Cardiac fibroblast (primary cell): Measurements from ENCODE around the gene GPR52.
A peak's percentile ranks its signal among the peaks of the same experiment; 100 is the strongest.

Experiments
- DNase-seq, 2 donors: peaks; one replicate each; pipeline versions ENCODE4 v3.0.0 to v3.0.0-alpha.2; 2010; ENCODE audit warnings: low read depth in 2 of 2
- H3K4me3 ChIP-seq, 2 donors: replicated peaks in 1 of 2; 1 replicate in 1 of 2; 2 replicates in 1 of 2; pipeline ENCODE4 v1.5.1; 2011; ENCODE audit warnings: low read depth in 2 of 2, low read length in 2 of 2, mild to moderate bottlenecking in 2 of 2, moderate library complexity in 1 of 2
- CTCF ChIP-seq: IDR thresholded peaks from one replicate; pipeline ENCODE4 v1.5.1; 2011; ENCODE audit warnings: low read depth, mild to moderate bottlenecking, low read length, inconsistent platforms

GPR52 gene

GRCh38 chr1:174447866-174448530 lies at the start of gene GPR52:
TSS of gene GPR52 (plus strand) at chr1:174447964. CDS start at chr1:174448112, 148 bp downstream.
- no peak for DNase-seq
- H3K4me3 ChIP-seq, result no peak within 1 kb of the TSS
- TF ChIP-seq CTCF, result no peak

DNA sequence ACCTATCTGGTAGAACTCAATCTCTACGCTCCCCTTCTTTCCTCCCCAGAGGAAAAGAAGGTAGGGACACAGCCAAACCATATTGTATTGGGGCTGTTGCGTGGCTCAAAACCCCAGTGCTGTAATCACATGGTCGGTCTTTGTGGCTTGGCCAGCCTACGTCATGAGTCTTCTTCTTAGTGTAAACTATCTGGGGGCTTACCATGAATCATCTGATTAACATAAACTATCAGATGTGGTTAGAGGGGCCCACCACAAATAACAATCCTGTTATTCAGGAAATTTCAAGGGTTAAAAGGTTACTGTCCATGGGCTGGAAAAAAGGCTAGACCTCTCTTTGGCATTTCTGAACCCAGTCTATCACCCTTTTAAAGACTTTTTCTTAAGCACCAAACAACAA lies 49.5 kb upstream of the GPR52 start:
- TF ChIP-seq CTCF, result no peak
- no peak overlapping the region for H3K4me3 ChIP-seq
- DNase-seq, result peak in 1 of 2 donors; percentile 20

DNA sequence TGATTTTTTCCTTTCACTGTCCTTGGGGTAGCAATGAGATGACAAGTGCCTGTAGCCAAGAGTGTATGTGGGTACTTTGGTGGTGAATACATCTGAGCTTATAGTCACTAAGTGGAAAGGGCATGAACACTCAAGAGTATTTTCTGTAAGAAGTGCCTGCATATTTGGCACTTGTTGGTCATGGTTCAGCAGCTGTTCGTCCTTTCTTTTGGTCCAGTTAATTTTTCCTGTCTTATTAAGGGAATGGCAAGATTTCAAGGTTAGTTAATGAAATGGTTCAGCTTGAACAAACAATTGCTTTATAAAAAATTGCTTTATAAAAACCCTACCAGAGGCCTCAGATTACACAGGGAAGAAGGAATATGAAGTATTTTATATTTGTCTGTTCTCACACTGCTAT lies 48.6 kb upstream of the GPR52 start:
- no peak for DNase-seq
- no peak for TF ChIP-seq CTCF
- H3K4me3 ChIP-seq, result no peak overlapping the region

GRCh38 chr1:174401075-174401474 lies 46.7 kb upstream of the GPR52 start:
- TF ChIP-seq CTCF, result no peak
- H3K4me3 ChIP-seq, result no peak overlapping the region
- DNase-seq, result no peak

DNA sequence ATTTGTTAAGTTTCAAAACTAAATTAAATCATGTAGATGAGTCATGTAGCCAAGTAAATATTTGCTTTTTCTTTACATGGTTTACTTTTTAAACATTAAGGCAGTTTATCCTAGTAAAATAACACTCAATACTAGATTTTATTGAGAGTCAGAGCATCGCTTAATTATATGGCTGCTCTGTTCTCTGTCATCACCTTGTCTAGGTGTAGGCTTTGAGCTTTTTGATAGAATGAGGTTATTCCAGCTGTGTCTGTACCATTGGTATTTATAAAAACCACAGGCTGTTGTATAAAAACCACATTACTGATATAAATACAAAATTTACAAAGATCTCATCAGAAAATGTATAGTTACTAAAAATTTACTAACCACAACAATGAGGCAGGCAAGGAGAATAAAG lies 42.5 kb upstream of the GPR52 start:
- DNase-seq, result no peak
- H3K4me3 ChIP-seq, result no peak overlapping the region
- no peak for TF ChIP-seq CTCF

DNA sequence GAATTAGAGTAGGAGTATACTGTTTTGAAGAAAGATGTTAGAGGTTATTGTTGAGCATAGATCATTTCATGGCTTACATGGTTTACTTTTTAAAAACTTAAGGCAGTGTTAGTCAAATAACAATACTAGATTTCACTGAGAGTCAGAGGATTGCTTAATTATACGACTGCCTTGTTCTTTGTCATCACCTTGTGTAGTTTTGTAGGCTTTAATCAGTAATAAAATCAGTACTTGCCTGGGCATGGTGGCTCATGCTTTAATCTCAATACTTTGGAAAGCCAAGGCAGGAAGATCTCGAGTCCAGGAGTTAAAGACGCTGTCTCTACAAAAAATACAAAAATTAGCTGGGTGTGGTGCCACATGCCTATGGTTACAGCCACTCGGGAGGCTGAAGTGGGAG lies 41.3 kb upstream of the GPR52 start:
- no peak for DNase-seq
- no peak for TF ChIP-seq CTCF
- H3K4me3 ChIP-seq, result no peak overlapping the region

DNA sequence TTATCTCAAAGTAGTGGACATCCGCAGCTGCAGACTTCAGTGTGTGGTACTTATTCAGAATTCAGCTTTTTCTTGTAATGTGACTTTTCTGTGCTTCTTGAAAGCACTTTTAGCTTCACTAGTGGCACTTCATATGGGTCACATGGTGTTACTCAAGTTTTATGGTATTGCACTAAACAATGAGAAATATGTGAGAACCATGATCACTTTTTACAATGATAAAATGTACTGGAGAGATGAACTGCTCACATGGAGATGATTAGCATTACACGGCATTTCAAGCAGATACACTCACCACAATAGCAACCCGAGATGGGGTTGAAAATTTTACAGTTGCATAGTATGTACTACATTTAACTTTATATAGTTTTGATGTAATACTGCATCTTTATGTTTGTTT lies 40.1 kb upstream of the GPR52 start:
- no peak for TF ChIP-seq CTCF
- H3K4me3 ChIP-seq, result no peak overlapping the region
- no peak for DNase-seq
